GM18511 (cell line): Measurements from ENCODE around the gene CCDC69.
"Not testable (repeated sequence)": the region's sequence is repeated elsewhere in the genome, so short reads cannot be mapped to it uniquely, and the experiment has no call there.

Experiments used
- ATAC-seq: cut with Tn5 transposase; IDR thresholded peaks from one replicate; pipeline ENCODE4 v1.9.1; 2021; ENCODE audit warnings: mild to moderate bottlenecking, moderate library complexity; ENCODE audit not compliant: unreplicated experiment

Gene CCDC69

GRCh38 chr5:151196556-151197290 lies 27.2 kb downstream of the CCDC69 start:
- peak; percentile 98 for ATAC-seq

- ATAC-seq = no peak
These were observed 28.3 kb downstream of the CCDC69 start for GRCh38 chr5:151195622-151196021.

DNA sequence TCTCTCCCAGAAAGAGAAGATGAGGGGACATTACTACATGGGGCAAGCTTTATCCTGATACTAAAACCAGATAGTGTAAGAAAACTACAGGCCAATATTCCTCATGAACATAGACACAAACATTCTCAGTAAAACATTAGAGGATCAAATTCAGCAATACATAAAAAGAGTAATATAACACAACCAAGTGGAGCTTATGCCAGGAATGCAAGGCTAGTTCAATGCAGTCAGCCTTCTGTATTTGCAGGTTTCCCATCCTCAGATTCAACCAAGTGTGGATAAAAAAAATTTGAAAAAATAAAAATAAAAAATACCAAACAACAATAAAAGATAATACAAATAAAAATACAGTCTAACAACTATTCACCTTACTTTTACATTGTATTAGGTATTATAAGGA lies 31.3 kb downstream of the CCDC69 start:
- no peak for ATAC-seq

GRCh38 chr5:151191661-151192060 lies 32.2 kb downstream of the CCDC69 start:
- ATAC-seq = no peak

GRCh38 chr5:151189151-151189550 lies 34.7 kb downstream of the CCDC69 start:
- ATAC-seq = no peak

- ATAC-seq = no peak
These were observed 37.4 kb downstream of the CCDC69 start for GRCh38 chr5:151186538-151186937.

GRCh38 chr5:151186052-151186451 lies 37.8 kb downstream of the CCDC69 start:
- no peak for ATAC-seq

DNA sequence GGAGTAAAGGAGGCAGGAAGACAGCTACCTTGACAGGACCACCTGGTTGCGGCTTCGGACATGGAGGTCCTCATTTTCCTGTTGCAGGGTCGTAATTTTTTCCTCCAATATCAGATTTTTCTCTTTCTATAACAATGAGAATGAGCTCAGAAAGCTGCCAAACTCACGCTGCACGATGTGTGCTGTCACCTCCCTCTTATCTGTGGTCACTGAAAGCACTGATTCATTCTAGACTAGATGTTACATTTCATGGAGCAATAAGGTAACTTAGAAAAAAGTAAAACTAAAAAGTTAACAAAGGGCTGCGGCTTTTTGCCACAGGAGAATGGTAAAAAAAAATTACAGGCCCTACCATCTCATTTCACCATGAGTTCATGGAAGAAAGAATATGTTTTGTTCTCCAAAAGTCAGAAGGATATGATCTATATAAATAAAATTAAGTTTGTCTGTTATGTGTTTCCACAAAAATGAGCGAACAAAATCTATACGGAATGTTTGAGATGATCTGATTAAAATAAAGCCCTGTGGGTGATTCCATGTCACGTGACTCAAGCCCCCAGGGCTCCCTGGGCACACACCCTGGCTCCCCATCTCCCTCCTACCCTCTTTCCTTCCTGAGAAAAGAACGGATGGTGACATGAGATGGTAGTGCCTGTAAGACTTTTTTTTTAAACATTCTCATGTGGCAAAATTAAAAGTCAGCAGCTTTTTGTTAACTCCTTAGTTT lies 39.4 kb downstream of the CCDC69 start:
- ATAC-seq = no peak

DNA sequence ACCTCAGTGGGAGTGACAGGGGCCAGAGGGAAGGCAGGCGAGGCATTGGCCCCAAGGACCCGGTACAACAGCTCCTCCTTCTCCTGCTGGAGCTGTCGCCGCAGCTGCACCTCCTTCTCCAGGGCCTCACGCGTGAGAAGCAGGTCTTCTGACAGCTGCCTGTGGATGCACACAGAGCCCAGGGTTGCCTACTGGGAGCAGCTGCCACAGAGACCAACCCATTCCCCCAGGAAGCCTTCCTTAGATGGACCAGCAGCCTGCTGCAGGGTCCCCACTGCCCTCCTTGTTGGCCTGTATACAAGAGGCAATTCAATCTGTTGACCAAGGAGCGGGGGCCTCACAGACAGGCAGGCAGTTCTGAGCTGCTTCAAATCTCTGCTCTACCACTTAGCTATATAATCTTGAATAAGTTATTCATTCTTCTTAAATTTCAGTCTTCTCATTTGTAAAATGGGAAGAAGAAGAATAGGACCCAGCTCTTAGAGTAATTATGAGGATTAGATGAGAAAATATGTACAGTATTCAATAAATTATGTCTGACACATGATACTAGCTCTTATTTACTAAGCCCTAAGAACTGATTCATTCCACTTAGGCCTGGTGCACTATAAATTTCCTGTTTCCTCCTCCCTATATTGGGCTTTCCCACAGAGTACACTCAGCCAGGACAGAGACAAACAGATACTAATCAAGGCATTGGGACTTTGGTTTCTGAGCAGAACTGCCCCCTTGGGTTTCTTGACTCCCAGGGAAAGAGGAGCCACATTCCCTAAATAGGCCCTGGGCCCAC lies 40.2 kb downstream of the CCDC69 start:
- ATAC-seq = no peak

- ATAC-seq = no peak
These were observed 40.9 kb downstream of the CCDC69 start for GRCh38 chr5:151182976-151183375.

DNA sequence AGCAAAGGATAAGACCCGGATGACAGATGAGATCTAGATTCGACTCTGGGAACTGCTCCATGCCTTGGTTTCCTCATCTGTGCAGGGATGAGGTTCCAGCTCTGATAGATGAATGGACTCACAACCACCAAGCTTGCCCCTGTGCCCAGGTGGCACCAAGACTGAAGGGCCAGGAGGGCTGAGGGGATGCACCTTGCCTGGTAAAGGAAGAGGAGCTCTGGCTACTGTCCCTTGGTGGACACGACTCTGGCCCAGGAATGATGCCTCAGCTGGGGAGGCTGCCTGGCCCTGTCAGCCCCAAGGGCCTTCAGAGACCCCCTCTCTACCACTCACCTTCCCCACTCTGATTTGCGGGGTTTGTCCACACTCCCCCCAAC lies 41.4 kb downstream of the CCDC69 start:
- no peak for ATAC-seq

- ATAC-seq = no peak
These were observed 41.9 kb downstream of the CCDC69 start for GRCh38 chr5:151181818-151182523.

GRCh38 chr5:151180291-151180690 lies 43.6 kb downstream of the CCDC69 start:
- no peak for ATAC-seq

GRCh38 chr5:151179489-151179840 lies 44.4 kb downstream of the CCDC69 start:
- no peak for ATAC-seq

GRCh38 chr5:151178777-151179488 lies 45.0 kb downstream of the CCDC69 start:
- no peak for ATAC-seq

- no peak for ATAC-seq
These were observed 45.5 kb downstream of the CCDC69 start for GRCh38 chr5:151178372-151178771.

DNA sequence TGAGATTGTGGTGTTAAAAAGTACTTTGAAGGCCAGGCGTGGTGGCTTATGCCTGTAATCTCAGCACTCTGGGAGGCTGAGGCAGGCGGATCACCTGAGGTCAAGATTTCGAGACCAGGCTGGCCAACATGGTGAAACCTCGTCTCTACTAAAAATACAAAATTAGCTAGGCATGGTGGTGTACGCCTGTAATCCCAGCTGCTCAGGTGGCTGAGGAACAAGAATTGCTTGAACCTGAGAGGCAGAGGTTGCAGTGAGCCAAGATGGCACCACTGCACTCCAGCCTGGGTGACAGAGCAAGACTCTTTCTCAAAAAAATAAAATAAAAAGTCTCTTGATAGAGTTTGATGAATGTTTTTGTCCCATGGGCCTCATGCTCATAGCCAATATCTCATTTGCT lies 47.6 kb downstream of the CCDC69 start:
- not testable (repeated sequence) for ATAC-seq

DNA sequence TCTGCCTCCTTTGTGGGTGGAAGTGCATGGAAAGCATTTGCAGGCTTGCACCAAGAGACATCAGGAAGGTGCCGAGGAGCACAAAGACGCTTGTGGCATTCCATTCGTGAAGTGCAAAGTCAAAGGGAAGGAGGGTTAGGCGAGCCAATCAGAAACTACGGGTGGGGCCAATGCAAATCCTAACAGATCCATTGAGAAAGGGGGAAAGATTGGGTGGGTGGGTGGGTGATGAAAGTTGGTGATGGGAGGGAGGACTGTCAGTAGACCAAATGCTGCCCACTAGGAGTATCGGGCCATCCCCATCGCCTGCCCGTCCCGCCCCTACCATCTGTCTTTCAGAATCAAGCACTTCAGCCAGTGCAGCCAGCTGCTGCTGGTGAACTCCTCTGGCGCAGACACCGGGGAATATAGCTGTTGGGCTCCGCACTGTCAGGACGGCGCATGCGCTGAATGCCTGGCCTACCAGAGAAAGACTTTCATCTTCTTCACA lies 49.2 kb downstream of the CCDC69 start:
- ATAC-seq = no peak

- ATAC-seq = no peak
These were observed 49.9 kb downstream of the CCDC69 start for GRCh38 chr5:151173711-151174611.
